Measurements from ENCODE around the gene AHNAK.

The AHNAK gene

GRCh38 chr11:62595124-62595523, 48.5 kb upstream of the AHNAK start:
- no peaks in the 10 kb centered on the region for H3K9me3 ChIP-seq (ENCODE audit: control insufficient read depth, insufficient read depth, low read depth, low read length)
- ChIA-PET POLR2A (interaction anchor here (1.1 to 6.0 kb wide), 2 partner anchors 21 to 26 kb away, joined by 3 to 109 read pairs; partner anchors contain the start of genes B3GAT3 and EEF1G), CTCF (interaction anchor here (1.4 to 2.7 kb wide), 2 partner anchors 17 to 20 kb away, joined by 5 to 15 read pairs; partner anchors contain the start of gene EML3)
- no peaks in the 10 kb centered on the region for H3K4me1 ChIP-seq (ENCODE audit: control insufficient read depth, insufficient read depth, low read length)
- peaks cover 17 to 72% of the 10 kb centered on the region in 2 experiments; a peak in 2 of 3 replicates for H3K36me3 ChIP-seq (ENCODE audit: control insufficient read depth in 2 of 2, insufficient read depth in 1 of 2, low read length in 2 of 2)
- TF ChIP-seq ZNF518A (tag by site-specific recombination; conservative IDR thresholded peaks at IDR 0.05; ENCODE audit: low read depth) (no peak), ZNF768 (tag by site-specific recombination; IDR thresholded peaks at IDR 0.05) (no peak), ZNF704 (tag by site-specific recombination; IDR thresholded peaks at IDR 0.05) (no peak), ZNF16 (tag by site-specific recombination; IDR thresholded peaks at IDR 0.05; ENCODE audit: low read depth) (no peak), ATF2 (tag by site-specific recombination; IDR thresholded peaks at IDR 0.05; ENCODE audit: low read depth) (no peak), ZNF521 (tag by site-specific recombination; IDR thresholded peaks at IDR 0.05) (no peak), PRDM10 (tag by site-specific recombination; IDR thresholded peaks at IDR 0.05) (no peak), ZNF155 (tag by site-specific recombination; IDR thresholded peaks at IDR 0.05) (no peak), ZNF560 (tag by site-specific recombination; IDR thresholded peaks at IDR 0.05; ENCODE audit: borderline replicate concordance) (no peak), GLIS2 (tag by site-specific recombination; IDR thresholded peaks at IDR 0.05) (no peak), ZNF140 (tag by site-specific recombination; IDR thresholded peaks at IDR 0.05) (no peak), PRDM2 (tag by site-specific recombination; IDR thresholded peaks at IDR 0.05; ENCODE audit: borderline replicate concordance) (no peak), ZNF121 (tag by site-specific recombination; IDR thresholded peaks at IDR 0.05) (no peak)
- H3K4me3 ChIP-seq (ENCODE audit: low read depth, low read length), result no peak overlapping the region
- H3K27ac ChIP-seq (ENCODE audit: extremely low read depth, low read depth, low read length), result no peak overlapping the region

Data from HEK293 (cell line).